Mesenchymal stem cell (in vitro differentiated cells and primary cell): ENCODE measurements around the gene PADI1.
A peak's percentile ranks its signal among the peaks of the same experiment; 100 is the strongest.

Experiments used
- DNase-seq: peaks from one replicate; pipeline ENCODE4 v3.0.0-alpha.2; 2013
- H2AFZ ChIP-seq: one replicate; pipeline ENCODE4 v1.6.1; 2013; ENCODE audit warnings: low read depth, mild to moderate bottlenecking, control low read depth, inconsistent platforms, low read length, moderate library complexity
- H2AK5ac ChIP-seq: 2 replicates; pipeline ENCODE4 v1.6.1; 2013; ENCODE audit warnings: low read length, moderate library complexity, mild to moderate bottlenecking, inconsistent platforms; ENCODE audit not compliant: severe bottlenecking
- H2BK120ac ChIP-seq: one replicate; pipeline ENCODE4 v1.6.1; 2013; ENCODE audit warnings: low read depth, mild to moderate bottlenecking, inconsistent platforms, low read length, moderate library complexity
- H2BK12ac ChIP-seq, 2 experiments: one replicate each; pipeline ENCODE4 v1.6.1; 2013; ENCODE audit warnings: inconsistent platforms in 2 of 2, low read length in 2 of 2, mild to moderate bottlenecking in 2 of 2, moderate library complexity in 2 of 2, control low read depth in 1 of 2
- H2BK15ac ChIP-seq: one replicate; pipeline ENCODE4 v1.6.1; 2013; ENCODE audit warnings: mild to moderate bottlenecking, low read depth, inconsistent platforms; ENCODE audit not compliant: poor library complexity, severe bottlenecking
- H2BK5ac ChIP-seq: 2 replicates; pipeline ENCODE4 v1.6.1; 2013; ENCODE audit warnings: low read depth, mild to moderate bottlenecking, low read length, control low read depth, inconsistent platforms; ENCODE audit not compliant: poor library complexity, severe bottlenecking
- H3K14ac ChIP-seq, 2 experiments: one replicate each; pipeline ENCODE4 v1.6.1; 2013; ENCODE audit warnings: inconsistent platforms in 2 of 2, low read length in 2 of 2, control low read depth in 1 of 2, mild to moderate bottlenecking in 1 of 2, moderate library complexity in 1 of 2
- H3K18ac ChIP-seq, 2 experiments: one replicate each; pipeline ENCODE4 v1.6.1; 2013; ENCODE audit warnings: inconsistent platforms in 2 of 2, low read length in 2 of 2, control low read depth in 1 of 2, low read depth in 1 of 2, mild to moderate bottlenecking in 1 of 2
- H3K23ac ChIP-seq, 2 experiments: one replicate each; pipeline ENCODE4 v1.6.1; 2013; ENCODE audit warnings: inconsistent platforms in 2 of 2, low read length in 2 of 2, mild to moderate bottlenecking in 2 of 2, moderate library complexity in 2 of 2, control low read depth in 1 of 2
- H3K27ac ChIP-seq: 2 replicates; pipeline ENCODE4 v1.5.1; 2013; ENCODE audit warnings: mild to moderate bottlenecking, moderate library complexity, low read length, control low read depth, inconsistent platforms; ENCODE audit not compliant: poor library complexity, severe bottlenecking
- H3K27me3 ChIP-seq, 2 experiments: 2 replicates each; pipeline versions ENCODE4 v1.6.1 to v1.7.0; 2013; ENCODE audit warnings: low read length in 2 of 2, mild to moderate bottlenecking in 2 of 2, moderate library complexity in 2 of 2, control low read depth in 1 of 2, inconsistent platforms in 1 of 2; ENCODE audit not compliant: control insufficient read depth in 1 of 2, insufficient read depth in 1 of 2
- H3K36me3 ChIP-seq, 2 experiments: 2 replicates each; pipeline versions ENCODE4 v1.6.1 to v1.7.0; 2013; ENCODE audit warnings: low read length in 2 of 2, control low read depth in 1 of 2, inconsistent platforms in 1 of 2, low read depth in 1 of 2, mild to moderate bottlenecking in 1 of 2; ENCODE audit not compliant: insufficient read depth in 2 of 2, control insufficient read depth in 1 of 2
- H3K4ac ChIP-seq, 2 experiments: one replicate each; pipeline ENCODE4 v1.6.1; 2013; ENCODE audit warnings: inconsistent platforms in 2 of 2, low read length in 2 of 2, mild to moderate bottlenecking in 2 of 2, moderate library complexity in 2 of 2, control low read depth in 1 of 2, low read depth in 1 of 2
- H3K4me1 ChIP-seq: 2 replicates; pipeline ENCODE4 v1.6.1; 2013; ENCODE audit warnings: low read depth, low read length, control low read depth; ENCODE audit not compliant: control insufficient read depth, insufficient read depth
- H3K4me2 ChIP-seq: 2 replicates; pipeline ENCODE4 v1.6.1; 2013; ENCODE audit warnings: low read length, mild to moderate bottlenecking, inconsistent platforms; ENCODE audit not compliant: poor library complexity, severe bottlenecking
- H3K4me3 ChIP-seq, 2 experiments: 2 replicates each; pipeline versions ENCODE4 v1.5.1 to v1.7.0; 2013; ENCODE audit warnings: low read length in 2 of 2, mild to moderate bottlenecking in 2 of 2, control low read depth in 1 of 2, low read depth in 1 of 2; ENCODE audit not compliant: insufficient read depth in 1 of 2
- H3K79me1 ChIP-seq: replicated peaks from 2 replicates; pipeline ENCODE4 v1.6.1; 2013; ENCODE audit warnings: mild to moderate bottlenecking, control low read depth, low read length, inconsistent platforms; ENCODE audit not compliant: poor library complexity, severe bottlenecking
- H3K9ac ChIP-seq: 2 replicates; pipeline ENCODE4 v1.7.0; 2013; ENCODE audit warnings: mild to moderate bottlenecking, low read length, moderate library complexity
- H3K9me3 ChIP-seq: 2 replicates; pipeline ENCODE4 v1.7.0; 2013; ENCODE audit warnings: mild to moderate bottlenecking, low read length; ENCODE audit not compliant: control insufficient read depth
- H4K8ac ChIP-seq: one replicate; pipeline ENCODE4 v1.6.1; 2013; ENCODE audit warnings: inconsistent platforms, mild to moderate bottlenecking, low read length, moderate library complexity
- H4K91ac ChIP-seq: one replicate; pipeline ENCODE4 v1.6.1; 2013; ENCODE audit warnings: mild to moderate bottlenecking, low read length, inconsistent platforms
- WGBS: methylation state at CpG from one replicate; pipeline ENCODE4 v1.1.7; 2013; ENCODE audit warnings: mixed read lengths; 5-methylcytosine and 5-hydroxymethylcytosine counted together

PADI1 gene

DNA sequence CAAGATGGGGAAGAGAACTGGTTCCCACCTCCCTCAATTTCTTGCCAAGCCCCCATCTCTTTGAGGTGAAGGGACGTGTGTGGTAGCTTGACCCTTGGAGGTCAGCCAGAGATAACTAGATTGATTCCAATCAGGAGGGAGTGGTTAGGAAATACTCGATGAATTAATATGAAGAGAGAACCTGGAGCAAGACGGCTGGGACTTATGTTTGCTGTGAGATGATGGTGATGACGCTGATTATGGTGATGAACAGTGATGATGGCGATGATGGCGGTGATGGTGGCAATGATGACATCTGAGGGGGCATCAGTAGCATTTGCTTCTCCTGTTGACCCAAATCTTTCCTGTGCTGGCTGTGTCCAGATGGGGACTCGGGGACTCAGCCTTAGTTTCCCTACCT, 724 bp downstream of the PADI1 start:
- Histone ChIP-seq H3K14ac (no peak overlapping the region), H3K23ac (no peak overlapping the region), H4K8ac (no peak overlapping the region), H2AK5ac (peak overlapping the region; percentile 90), H3K9ac (no peak overlapping the region), H3K27me3 (peaks cover 0 to 79% of the 10 kb centered on the region in 2 experiments), H2BK120ac (no peak overlapping the region), H2BK15ac (no peak overlapping the region), H2BK12ac (no peak overlapping the region), H2BK5ac (no peak overlapping the region), H3K9me3 (no peaks in the 10 kb centered on the region), H3K27ac (no peak overlapping the region), H2AFZ (no peak overlapping the region), H3K79me1 (no peaks in the 10 kb centered on the region), H3K36me3 (no peaks in the 10 kb centered on the region), H3K4ac (no peak overlapping the region), H3K4me2 (no peak overlapping the region), H3K18ac (no peak overlapping the region), H4K91ac (no peak overlapping the region), H3K4me3 (no peak overlapping the region), H3K4me1 (peaks cover 40% of the 10 kb centered on the region)
- no peak for DNase-seq
- WGBS: 97% methylated on average over 7 of the region's 7 CpGs

- Histone ChIP-seq H3K79me1 (no peaks in the 10 kb centered on the region), H2AFZ (no peak overlapping the region)
Measured at GRCh38 chr1:17206196-17206595, 1.3 kb downstream of the PADI1 start.

DNA sequence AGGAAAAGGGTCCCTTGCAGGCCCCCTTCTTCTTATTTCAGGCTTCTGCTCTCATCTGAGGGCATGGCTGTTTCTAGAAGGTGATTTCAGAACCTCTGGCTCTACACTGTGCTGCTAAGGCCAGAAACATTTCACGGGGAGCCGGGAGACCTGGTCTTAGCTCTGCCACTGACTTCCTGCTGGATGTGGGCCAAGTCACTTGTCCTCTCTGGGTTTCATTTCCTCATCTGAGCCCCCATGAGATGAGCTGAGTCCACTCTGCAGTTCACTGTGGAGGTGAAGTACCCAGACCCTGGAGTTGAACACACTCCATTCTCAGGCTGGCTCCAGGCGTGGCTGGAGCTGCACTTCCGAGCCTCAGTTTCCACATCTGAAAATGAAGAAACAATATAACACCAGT, 2.1 kb downstream of the PADI1 start:
- Histone ChIP-seq H3K9ac (no peak overlapping the region), H3K27me3 (peaks cover 0 to 77% of the 10 kb centered on the region in 2 experiments), H3K23ac (no peak overlapping the region), H3K14ac (no peak overlapping the region), H3K4ac (no peak overlapping the region), H3K9me3 (no peaks in the 10 kb centered on the region), H3K4me1 (peaks cover 44% of the 10 kb centered on the region), H2BK12ac (peak overlapping the region in 1 of 2 experiments; percentile 58), H3K36me3 (no peaks in the 10 kb centered on the region), H3K27ac (no peak overlapping the region), H4K8ac (no peak overlapping the region), H2AK5ac (peak overlapping the region; percentile 63), H3K18ac (peak overlapping the region in 1 of 2 experiments; percentile 3), H4K91ac (no peak overlapping the region), H2BK5ac (no peak overlapping the region), H2BK120ac (no peak overlapping the region), H2BK15ac (no peak overlapping the region), H3K4me3 (no peak overlapping the region), H3K4me2 (no peak overlapping the region), H2AFZ (no peak overlapping the region), H3K79me1 (no peaks in the 10 kb centered on the region)
- 38% methylated on average over 3 of the region's 4 CpGs for WGBS
- peak; percentile 25 for DNase-seq

More at GRCh38 chr1:17206196-17206595, 1.3 kb downstream of the PADI1 start:
- H3K9me3 ChIP-seq: no peaks in the 10 kb centered on the region
- H3K4me1 ChIP-seq: peaks cover 42% of the 10 kb centered on the region
- H3K23ac ChIP-seq: no peak overlapping the region
- H3K9ac ChIP-seq: no peak overlapping the region
- no peak overlapping the region for H3K27ac ChIP-seq
- no peak overlapping the region for H2BK12ac ChIP-seq
- H3K4ac ChIP-seq: no peak overlapping the region
- 72% methylated on average over 4 of the region's 4 CpGs for WGBS
- H3K4me3 ChIP-seq: no peak overlapping the region
- H3K4me2 ChIP-seq: no peak overlapping the region
- peak overlapping the region; percentile 90 for H2AK5ac ChIP-seq
- H4K91ac ChIP-seq: no peak overlapping the region
- no peak overlapping the region for H3K14ac ChIP-seq
- H2BK15ac ChIP-seq: no peak overlapping the region
- peaks cover 0 to 77% of the 10 kb centered on the region in 2 experiments for H3K27me3 ChIP-seq
- no peaks in the 10 kb centered on the region for H3K36me3 ChIP-seq
- no peak overlapping the region for H2BK120ac ChIP-seq
- no peak overlapping the region for H2BK5ac ChIP-seq
- no peak overlapping the region for H4K8ac ChIP-seq
- DNase-seq: no peak
- no peak overlapping the region for H3K18ac ChIP-seq

DNA sequence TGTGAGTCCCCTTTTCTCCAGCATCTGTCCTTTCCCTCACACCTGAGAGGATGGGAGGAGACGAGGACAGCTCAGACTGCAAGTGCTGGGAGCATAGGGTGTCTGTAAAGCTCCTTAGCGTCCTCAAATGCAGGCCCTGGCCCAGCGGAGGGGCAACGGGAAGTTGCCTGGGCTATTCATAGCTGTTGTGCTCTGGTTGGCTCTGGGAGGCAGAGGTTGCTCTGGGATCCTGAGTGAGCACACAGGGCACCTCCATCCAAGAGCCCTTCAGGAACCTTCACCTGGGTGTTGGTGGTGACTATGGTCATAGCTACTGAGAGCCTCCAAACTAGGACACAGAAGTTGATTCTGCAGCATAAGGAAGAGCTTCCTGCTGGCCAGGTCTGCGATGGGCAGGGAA, 2.6 kb downstream of the PADI1 start:
- Histone ChIP-seq H3K27ac (peak overlapping the region; percentile 17), H3K14ac (no peak overlapping the region), H3K23ac (no peak overlapping the region), H4K8ac (no peak overlapping the region), H2BK5ac (no peak overlapping the region), H2AK5ac (peak overlapping the region; percentile 63), H4K91ac (no peak overlapping the region), H2BK12ac (peak overlapping the region; percentile 15 to 77), H2AFZ (no peak overlapping the region), H3K4me1 (peaks cover 47% of the 10 kb centered on the region), H3K4me3 (no peak overlapping the region), H3K36me3 (no peaks in the 10 kb centered on the region), H3K79me1 (no peaks in the 10 kb centered on the region), H3K27me3 (peaks cover 0 to 79% of the 10 kb centered on the region in 2 experiments), H3K4ac (peak overlapping the region in 1 of 2 experiments; percentile 58), H3K9me3 (no peaks in the 10 kb centered on the region), H3K4me2 (no peak overlapping the region), H2BK15ac (no peak overlapping the region), H3K9ac (no peak overlapping the region), H3K18ac (peak overlapping the region; percentile 3 to 40), H2BK120ac (no peak overlapping the region)
- DNase-seq: no peak
- WGBS: 79% methylated on average over 5 of the region's 5 CpGs
